Neural progenitor cell (in vitro differentiated cells): ENCODE results near the gene TEKT3. TPM values are rescaled to one million over a fixed set of nuclear protein-coding genes. Genes with fewer than 3 reads are reported as not detected.

Experiments used
- DNase-seq: peaks from one replicate; pipeline ENCODE4 v3.0.0-alpha.2; 2016; ENCODE audit warnings: low spot score
- H2AFZ ChIP-seq: fragments of 200-600 bp; sonication (generic); replicated peaks from 2 replicates; pipeline ENCODE4 v1.6.1; 2016; ENCODE audit warnings: antibody characterized with exemption
- H3F3A ChIP-seq: fragments of 200-600 bp; sonication (generic); 2 replicates; pipeline ENCODE4 v1.6.1; 2016; ENCODE audit warnings: antibody characterized with exemption, low read depth
- H3K27ac ChIP-seq: fragments of 200-600 bp; sonication (generic); 2 replicates; pipeline ENCODE4 v1.5.1; 2016; ENCODE audit warnings: mild to moderate bottlenecking
- H3K27me3 ChIP-seq: fragments of 200-600 bp; sonication (generic); 2 replicates; pipeline ENCODE4 v1.6.1; 2016; ENCODE audit warnings: mild to moderate bottlenecking, moderate library complexity
- H3K36me3 ChIP-seq: fragments of 200-600 bp; sonication (generic); 2 replicates; pipeline ENCODE4 v1.5.1; 2016
- H3K4me1 ChIP-seq: fragments of 200-600 bp; sonication (generic); 2 replicates; pipeline ENCODE4 v1.6.1; 2016; ENCODE audit warnings: mixed run types
- H3K4me2 ChIP-seq: fragments of 200-600 bp; sonication (generic); 2 replicates; pipeline ENCODE4 v1.6.1; 2016
- H3K4me3 ChIP-seq: fragments of 200-600 bp; sonication (generic); 2 replicates; pipeline ENCODE4 v1.5.1; 2016
- H3K79me2 ChIP-seq: fragments of 200-600 bp; sonication (generic); 2 replicates; pipeline ENCODE4 v1.6.1; 2016; ENCODE audit warnings: low read depth
- H3K9ac ChIP-seq: fragments of 200-600 bp; sonication (generic); 2 replicates; pipeline ENCODE4 v1.6.1; 2016
- H3K9me3 ChIP-seq: fragments of 200-600 bp; sonication (generic); 2 replicates; pipeline ENCODE4 v1.5.1; 2016; ENCODE audit warnings: low read depth
- H4K20me1 ChIP-seq: fragments of 200-600 bp; sonication (generic); 2 replicates; pipeline ENCODE4 v1.6.1; 2016; ENCODE audit warnings: low read depth
- H3K27ac Mint-ChIP-seq: 3 replicates; pipeline ENCODE4 v1.8.0; 2021; ENCODE audit warnings: mixed read lengths
- H3K27me3 Mint-ChIP-seq: 2 replicates; pipeline ENCODE4 v1.8.0; 2022; ENCODE audit warnings: low read depth, mild to moderate bottlenecking, inconsistent platforms, moderate library complexity, mixed read lengths; ENCODE audit not compliant: insufficient read depth
- H3K36me3 Mint-ChIP-seq: 3 replicates; pipeline ENCODE4 v1.8.0; 2021; ENCODE audit warnings: mixed read lengths
- H3K4me1 Mint-ChIP-seq: 3 replicates; pipeline ENCODE4 v1.8.0; 2021; ENCODE audit warnings: mixed read lengths
- H3K4me3 Mint-ChIP-seq: 3 replicates; pipeline ENCODE4 v1.8.0; 2021; ENCODE audit warnings: mild to moderate bottlenecking, moderate library complexity, mixed read lengths
- H3K9me3 Mint-ChIP-seq: 3 replicates; pipeline ENCODE4 v1.8.0; 2020; ENCODE audit warnings: mixed read lengths
- CTCF ChIP-seq: fragments of 200-600 bp; sonication (generic); IDR thresholded peaks from 2 replicates; pipeline ENCODE4 v1.5.1; 2017; ENCODE audit warnings: antibody characterized with exemption, mild to moderate bottlenecking
- EZH2 ChIP-seq: fragments of 200-600 bp; sonication (generic); IDR thresholded peaks from 2 replicates; pipeline ENCODE4 v1.6.1; 2017; ENCODE audit warnings: antibody characterized with exemption, mild to moderate bottlenecking, moderate library complexity
- EZH2phosphoT487 ChIP-seq: fragments of 200-600 bp; sonication (generic); IDR thresholded peaks from 2 replicates; pipeline ENCODE4 v1.6.1; 2017; ENCODE audit warnings: antibody characterized with exemption
- total RNA-seq: library from RNA; depleted of rRNA; stranded (reverse); fragments of >200 nt; gene quantifications from 2 replicates; pipeline ENCODE4 v1.2.3, GENCODE V29; 2015; ENCODE audit warnings: low replicate concordance

TEKT3 gene
- total RNA-seq, 1 donor from 2014 or later: 0.97 TPM

GRCh38 chr17:15285466-15285865, 55.9 kb downstream of the TEKT3 start:
- Histone ChIP-seq H3K27ac (no peak overlapping the region), H3F3A (no peaks in the 10 kb centered on the region), H3K79me2 (no peaks in the 10 kb centered on the region), H3K9ac (no peak overlapping the region), H3K27me3 (no peaks in the 10 kb centered on the region), H3K9me3 (no peaks in the 10 kb centered on the region), H2AFZ (no peak overlapping the region), H3K4me3 (no peak overlapping the region), H3K36me3 (no peaks in the 10 kb centered on the region), H4K20me1 (no peaks in the 10 kb centered on the region), H3K4me2 (no peak overlapping the region), H3K4me1 (no peaks in the 10 kb centered on the region)
- Mint-ChIP-seq H3K36me3 (no peaks in the 10 kb centered on the region), H3K27me3 (peaks cover 10% of the 10 kb centered on the region), H3K4me1 (no peaks in the 10 kb centered on the region), H3K27ac (no peak overlapping the region), H3K9me3 (peaks cover 4% of the 10 kb centered on the region), H3K4me3 (no peak overlapping the region)
- no peak for TF ChIP-seq EZH2phosphoT487
- no peak for TF ChIP-seq EZH2
- no peak for TF ChIP-seq CTCF
- DNase-seq: no peak

- Histone ChIP-seq H3K27me3 (no peaks in the 10 kb centered on the region), H4K20me1 (no peaks in the 10 kb centered on the region), H3K9me3 (no peaks in the 10 kb centered on the region), H3K79me2 (no peaks in the 10 kb centered on the region), H3K9ac (no peak overlapping the region), H3K4me2 (no peak overlapping the region), H3K27ac (no peak overlapping the region), H3K36me3 (no peaks in the 10 kb centered on the region), H2AFZ (no peak overlapping the region), H3K4me3 (no peak overlapping the region), H3K4me1 (no peaks in the 10 kb centered on the region), H3F3A (no peaks in the 10 kb centered on the region)
- TF ChIP-seq EZH2 (no peak), EZH2phosphoT487 (no peak), CTCF (no peak)
- Mint-ChIP-seq H3K36me3 (no peaks in the 10 kb centered on the region), H3K9me3 (peaks cover 4% of the 10 kb centered on the region), H3K27ac (no peak overlapping the region), H3K4me3 (no peak overlapping the region), H3K4me1 (no peaks in the 10 kb centered on the region), H3K27me3 (peaks cover 2% of the 10 kb centered on the region)
- no peak for DNase-seq
Observed at GRCh38 chr17:15284537-15284936, 56.9 kb downstream of the TEKT3 start.

GRCh38 chr17:15284107-15284506, 57.3 kb downstream of the TEKT3 start:
- H3K79me2 ChIP-seq: no peaks in the 10 kb centered on the region
- H3K27ac ChIP-seq: no peak overlapping the region
- no peaks in the 10 kb centered on the region for H3F3A ChIP-seq
- no peak overlapping the region for H3K9ac ChIP-seq
- no peaks in the 10 kb centered on the region for H3K36me3 ChIP-seq
- H3K4me3 ChIP-seq: no peak overlapping the region
- no peaks in the 10 kb centered on the region for H3K36me3 Mint-ChIP-seq
- H3K27me3 ChIP-seq: no peaks in the 10 kb centered on the region
- DNase-seq: no peak
- no peak for TF ChIP-seq EZH2
- no peak for TF ChIP-seq EZH2phosphoT487
- TF ChIP-seq CTCF: no peak
- H4K20me1 ChIP-seq: no peaks in the 10 kb centered on the region
- no peak overlapping the region for H3K4me2 ChIP-seq
- H3K4me1 Mint-ChIP-seq: no peaks in the 10 kb centered on the region
- no peak overlapping the region for H2AFZ ChIP-seq
- no peaks in the 10 kb centered on the region for H3K4me1 ChIP-seq
- H3K9me3 ChIP-seq: no peaks in the 10 kb centered on the region
- H3K4me3 Mint-ChIP-seq: no peak overlapping the region
- H3K27me3 Mint-ChIP-seq: peaks cover 2% of the 10 kb centered on the region
- no peak overlapping the region for H3K27ac Mint-ChIP-seq
- peaks cover 4% of the 10 kb centered on the region for H3K9me3 Mint-ChIP-seq
